GM21360 (cell line): ENCODE data around the gene ATG5.
A peak's percentile ranks its signal among the peaks of the same experiment; 100 is the strongest.

Source experiments
- ATAC-seq: cut with Tn5 transposase; IDR thresholded peaks from one replicate; pipeline ENCODE4 v1.9.1; 2021; ENCODE audit warnings: mild to moderate bottlenecking, moderate library complexity; ENCODE audit not compliant: unreplicated experiment

Gene ATG5

DNA sequence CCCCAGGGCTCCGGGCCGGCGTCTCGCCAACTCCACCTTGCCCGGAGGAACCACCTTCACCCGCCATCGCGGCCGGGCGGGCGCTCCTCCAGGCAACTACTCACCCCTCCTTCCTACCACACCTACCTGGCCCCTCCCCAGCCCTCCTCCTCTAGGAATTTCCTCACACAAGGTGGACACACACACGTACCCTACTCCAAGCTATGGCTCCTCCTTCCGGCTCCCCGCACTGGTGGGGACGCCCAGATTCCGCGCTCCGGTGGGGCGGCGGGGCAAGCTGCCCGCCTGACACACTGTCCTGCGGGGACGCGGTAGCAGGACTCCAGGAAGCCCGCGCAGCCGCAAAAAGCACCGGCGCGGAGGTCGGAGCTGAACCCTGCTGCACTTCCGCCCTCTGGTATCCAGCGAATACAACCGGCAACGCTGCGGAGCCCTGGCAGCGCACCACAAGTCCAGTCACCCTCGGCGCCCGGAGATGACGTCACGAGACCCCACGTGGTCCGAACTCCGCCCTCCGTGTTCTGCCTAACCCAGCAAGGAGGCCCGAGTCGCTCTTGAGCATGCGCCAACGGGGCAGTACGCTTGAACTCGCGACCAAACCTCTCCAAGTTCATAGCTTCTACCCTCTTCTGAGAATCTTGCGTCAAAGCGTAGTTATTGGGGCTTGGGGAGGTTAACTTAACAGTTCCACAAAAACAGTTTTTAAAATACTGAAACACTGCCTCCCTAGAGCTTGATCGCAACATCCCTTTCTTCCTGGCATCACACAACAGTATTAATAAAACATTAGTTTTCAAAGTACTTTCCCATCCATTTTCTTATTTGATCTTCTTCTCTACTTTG is at the start of gene ATG5:
TSS of gene ATG5 (minus strand) at position 425 of the 843 bp plus-strand sequence. CDS start 9,552 bp downstream, outside the sequence.
- peak; percentile 93 for ATAC-seq

DNA sequence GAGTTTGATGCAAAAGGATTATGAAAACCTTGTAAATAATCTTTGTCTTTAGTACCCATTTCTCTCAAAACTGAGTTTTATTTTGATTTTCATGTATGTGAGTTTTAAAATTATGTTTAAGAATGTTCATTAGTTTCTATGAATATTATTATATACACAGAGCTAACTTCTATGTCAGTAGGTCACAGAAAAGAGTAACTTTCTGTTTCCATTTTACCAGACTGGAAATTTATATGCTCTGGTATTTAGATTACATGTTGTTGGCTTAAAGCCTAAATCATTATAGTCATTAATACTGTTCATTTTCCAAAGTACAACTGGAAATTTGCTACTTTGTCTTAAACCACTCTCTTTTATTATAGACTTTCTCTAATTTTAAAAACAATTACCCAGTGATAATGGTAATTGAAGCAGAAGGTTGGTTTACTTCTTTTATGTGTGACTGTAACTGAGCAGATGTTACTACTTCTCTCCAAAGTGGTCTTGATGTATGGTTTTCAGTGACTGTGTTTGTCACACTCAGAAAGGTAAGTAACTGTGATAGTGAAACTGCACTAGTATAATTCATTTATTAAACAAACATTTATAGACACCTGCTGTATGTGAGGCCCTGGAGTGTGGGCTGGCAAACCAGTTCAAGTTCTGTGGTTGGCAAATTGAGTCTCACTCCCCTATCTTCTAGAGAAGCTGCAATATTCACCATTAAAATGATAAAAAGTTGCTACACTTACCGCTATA is 48.1 kb upstream of the ATG5 start:
- no peak for ATAC-seq

DNA sequence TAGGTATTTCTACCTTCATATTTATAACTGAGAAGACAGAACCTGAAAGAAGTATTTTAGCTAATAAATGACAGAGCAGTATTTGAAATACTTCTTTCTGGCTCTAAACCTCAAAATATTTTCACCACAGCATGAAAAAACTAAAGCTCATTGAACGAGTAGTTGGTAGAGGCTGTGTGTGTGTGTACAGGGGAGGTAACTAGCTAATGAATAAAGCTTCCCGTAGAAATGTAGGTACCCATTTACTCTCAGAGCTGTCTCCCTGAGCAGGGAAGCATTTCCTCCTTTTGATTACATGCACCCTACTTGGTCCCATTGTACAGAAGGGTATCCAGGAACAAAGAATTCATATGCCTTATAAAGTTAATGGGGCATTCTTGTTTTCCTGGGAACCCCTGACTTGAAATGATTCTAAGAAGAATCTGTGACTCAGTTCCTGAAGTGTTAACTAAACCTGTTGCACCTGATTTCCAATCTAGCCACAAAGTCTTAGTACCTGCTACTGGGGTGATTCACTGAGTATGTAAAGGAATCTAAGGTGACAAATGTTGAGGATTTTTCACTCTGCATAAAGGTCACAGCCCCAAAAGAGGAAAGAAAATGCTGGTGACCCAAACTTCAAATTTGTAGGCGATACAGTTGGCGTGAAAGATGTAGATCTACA is 47.4 kb upstream of the ATG5 start:
- no peak for ATAC-seq

DNA sequence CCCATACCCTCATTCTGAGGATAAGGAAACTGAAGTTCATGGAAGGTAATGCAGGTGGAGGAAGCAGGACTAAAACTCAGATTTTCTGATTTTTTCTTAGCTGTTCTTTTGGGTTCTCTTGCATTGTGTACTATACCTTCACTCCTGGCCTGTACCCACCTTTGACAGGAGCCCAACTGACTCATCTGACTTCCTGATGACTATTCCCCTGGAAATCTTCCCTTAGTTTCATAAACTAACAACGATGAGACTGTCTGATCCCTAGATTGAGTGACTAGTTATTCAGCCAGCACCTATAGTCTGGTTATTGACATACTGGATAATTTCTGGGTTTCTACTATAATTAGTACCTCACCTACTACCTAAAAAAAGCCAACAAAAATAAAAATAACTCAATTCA is 45.1 kb upstream of the ATG5 start:
- no peak for ATAC-seq

DNA sequence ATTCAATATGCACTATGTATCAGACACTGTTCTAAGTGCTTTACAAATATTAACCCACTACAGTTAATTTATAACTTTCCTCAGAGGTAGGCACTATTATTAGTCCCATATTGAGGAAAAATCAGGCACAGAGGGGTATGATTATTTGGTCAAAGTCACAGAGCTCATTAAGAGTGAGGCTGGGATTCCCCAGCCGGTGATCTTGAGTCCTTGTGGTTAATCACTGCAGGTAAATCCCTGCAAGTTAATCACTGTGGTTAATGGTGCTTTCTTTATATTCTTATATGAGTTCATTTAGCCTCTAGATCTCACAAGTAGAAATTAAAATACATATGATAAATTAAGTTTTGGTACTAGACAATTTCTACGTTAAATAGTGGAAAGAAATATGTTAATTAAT is 44.2 kb upstream of the ATG5 start:
- ATAC-seq = no peak

DNA sequence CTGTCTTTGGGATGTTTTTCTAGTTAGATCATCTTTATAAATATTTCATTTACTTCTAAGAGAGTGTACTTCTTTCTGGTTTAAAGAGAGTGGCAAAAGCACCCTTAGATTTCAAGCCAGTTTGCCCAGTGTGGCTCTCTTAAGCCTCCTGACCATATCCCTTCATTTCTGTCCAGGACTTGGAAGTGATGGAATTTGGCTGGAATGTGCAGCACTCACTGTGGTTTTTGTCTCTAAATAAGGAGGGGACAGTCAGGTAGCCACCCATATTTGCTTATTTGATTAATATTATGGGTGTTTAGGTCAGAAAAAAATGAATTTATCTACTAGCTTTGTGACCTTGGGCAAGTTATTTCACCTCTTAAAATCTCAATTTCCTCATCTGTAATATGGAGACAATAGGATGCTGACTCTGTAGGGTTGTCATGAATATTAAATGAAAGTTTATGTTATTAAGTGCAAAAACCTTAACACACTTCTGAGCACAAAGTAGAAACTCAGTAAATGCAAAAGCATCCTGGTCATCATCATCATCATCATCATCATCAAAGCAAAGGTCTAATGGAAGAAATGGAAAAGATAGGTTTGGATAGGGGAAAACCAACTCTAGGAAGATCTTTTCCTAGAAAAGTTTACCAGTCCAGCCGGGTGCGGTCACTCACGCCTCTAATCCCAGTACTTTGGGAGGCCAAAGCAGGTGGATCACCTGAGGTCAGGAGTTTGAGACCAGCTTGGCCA is 38.0 kb upstream of the ATG5 start:
- ATAC-seq = no peak

DNA sequence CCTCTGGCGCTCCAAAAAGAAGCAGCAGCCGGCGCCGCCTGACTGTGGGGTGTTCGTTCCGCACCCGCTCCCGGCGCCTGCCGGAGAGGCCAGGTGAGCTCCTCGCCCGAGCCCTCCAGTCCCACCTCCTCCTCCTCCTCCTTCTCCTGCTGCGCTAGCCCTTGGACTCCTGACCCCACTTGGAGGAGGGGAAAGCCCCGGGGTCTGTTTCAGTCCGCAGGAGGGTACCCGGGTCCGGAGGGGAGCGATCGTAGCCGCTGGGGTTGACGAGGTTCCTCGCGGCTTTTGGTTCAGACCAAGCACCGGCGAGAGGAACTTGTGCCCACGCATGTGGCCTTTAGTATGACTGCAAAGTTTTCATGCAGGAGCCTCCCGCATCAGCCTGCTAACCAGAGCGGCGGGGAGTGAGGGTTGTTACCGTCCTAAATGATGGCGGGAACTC is 35.5 kb upstream of the ATG5 start:
- ATAC-seq = peak; percentile 30

DNA sequence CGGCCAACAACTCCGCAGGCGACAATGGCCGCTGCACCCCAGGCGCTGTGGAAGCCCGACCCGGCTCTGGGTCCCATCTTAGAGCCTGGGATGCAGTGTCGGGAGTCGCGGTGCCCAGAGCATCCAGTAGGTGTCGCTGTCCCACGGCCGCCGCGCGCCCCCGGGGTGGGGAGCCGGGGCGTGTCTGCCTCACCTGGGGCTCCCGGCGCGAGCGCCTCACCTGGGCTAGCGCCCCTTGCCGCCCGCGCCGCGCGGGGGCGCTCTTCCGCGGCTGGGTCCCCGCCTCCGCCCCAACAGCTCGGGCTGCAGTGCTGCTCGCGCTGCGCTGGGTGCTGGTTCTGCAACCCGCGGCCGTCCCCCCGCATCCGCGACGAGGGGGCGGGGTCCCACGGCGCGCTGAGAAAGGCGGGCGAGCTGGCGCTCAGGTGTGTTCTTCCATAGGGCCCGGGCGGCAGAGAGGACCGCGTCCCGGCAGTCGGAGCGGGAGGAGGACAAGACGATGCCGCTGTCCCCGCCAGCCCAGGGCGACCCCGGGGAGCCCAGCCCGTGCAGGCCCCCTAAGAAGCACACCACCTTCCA is 34.9 kb upstream of the ATG5 start, which contains the start of gene CRYBG1:
TSS of gene CRYBG1 (plus strand) at position 308 of the 579 bp plus-strand sequence. CDS start at position 500, 192 bp downstream.
- ATAC-seq = peak; percentile 75

DNA sequence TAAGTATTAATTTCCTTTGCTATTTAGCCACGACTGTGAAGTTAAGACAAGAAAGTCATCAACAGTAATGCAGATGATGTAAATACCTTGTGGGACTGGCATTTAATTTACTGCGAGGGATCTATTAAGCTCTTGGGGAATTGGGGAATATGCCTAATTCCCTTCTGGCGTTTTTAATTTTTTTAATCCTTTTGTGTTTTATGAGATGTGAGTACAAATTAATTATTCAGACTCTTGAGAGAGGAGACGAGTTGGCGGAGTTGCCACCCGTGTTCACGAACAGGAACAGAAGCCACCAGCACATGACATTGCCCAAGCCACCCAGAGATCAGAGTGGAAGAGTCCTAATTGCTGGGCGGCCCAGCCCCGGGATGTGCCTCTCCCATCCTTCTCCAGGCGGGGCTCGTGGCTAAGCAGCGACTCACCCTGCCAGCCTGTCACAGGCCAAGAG is 34.4 kb upstream of the ATG5 start:
- ATAC-seq = peak; percentile 25

DNA sequence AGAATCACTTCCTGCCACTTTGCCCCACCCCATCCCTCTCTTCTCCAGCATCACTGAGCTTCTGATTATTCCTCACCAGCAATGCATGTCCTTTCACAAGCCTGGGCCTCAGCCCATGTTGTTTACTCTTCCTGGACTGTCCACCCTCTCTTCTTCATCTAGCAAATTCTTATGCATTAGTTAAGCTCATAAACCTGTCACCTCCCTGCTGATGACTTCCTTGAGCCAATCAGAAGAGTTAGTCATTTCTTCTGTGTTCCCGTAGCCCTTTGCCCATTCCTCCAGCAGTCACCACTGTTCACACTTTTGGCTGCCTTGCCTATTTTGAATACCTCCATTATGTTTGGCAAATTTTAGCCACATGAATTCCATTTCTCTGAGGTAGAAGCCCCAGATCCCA is 30.8 kb upstream of the ATG5 start:
- no peak for ATAC-seq

DNA sequence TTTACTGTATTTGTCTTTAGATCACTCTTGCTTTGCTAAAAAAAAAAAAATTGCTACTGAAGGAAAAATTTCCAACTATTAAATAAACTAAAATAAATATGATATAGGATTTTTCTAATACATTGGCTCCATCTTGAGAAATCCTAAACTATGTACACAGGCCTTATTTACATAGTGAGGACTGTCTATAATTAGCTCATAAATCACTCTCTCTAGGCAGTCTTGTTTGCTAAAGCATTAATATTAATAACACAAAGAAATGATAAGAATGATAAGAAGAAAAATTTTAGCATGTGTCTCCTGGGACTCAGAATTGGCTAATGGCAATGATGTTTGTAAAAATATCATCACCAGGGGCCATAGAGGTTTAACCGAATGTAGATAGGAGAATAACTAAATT is 21.7 kb upstream of the ATG5 start:
- no peak for ATAC-seq

DNA sequence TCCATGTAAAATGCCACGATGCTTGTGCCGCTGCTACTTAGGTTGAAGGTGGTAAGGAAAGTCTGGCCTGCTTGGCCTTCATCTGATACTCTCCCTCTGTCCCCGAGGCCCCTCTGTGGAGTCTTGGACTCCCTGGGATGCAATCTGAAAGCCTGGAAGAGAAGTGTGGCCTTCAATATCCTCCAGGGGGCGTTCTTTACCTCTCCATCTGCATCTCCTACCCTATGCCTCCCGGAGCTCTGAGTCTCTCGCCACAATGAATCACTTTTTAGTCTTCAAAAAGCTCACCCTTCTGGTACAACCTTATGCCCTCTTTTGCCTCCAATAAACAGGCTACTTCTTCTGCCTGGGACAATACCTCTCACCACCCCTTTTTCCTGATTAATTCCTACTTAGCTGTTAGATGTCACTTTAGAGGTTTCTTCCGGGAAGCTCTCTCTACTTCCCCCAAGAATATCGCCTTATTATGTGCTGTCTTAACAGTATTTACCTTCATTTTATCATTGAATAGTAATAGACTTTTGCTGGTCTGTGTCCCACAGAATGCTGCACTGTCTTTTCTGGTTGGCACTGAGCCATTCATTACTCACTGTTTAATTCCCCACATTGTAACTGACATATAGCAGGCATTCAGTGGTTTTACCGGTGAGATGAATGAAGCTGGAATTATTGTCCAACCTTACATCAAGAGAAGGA is 13.9 kb upstream of the ATG5 start:
- ATAC-seq = no peak

DNA sequence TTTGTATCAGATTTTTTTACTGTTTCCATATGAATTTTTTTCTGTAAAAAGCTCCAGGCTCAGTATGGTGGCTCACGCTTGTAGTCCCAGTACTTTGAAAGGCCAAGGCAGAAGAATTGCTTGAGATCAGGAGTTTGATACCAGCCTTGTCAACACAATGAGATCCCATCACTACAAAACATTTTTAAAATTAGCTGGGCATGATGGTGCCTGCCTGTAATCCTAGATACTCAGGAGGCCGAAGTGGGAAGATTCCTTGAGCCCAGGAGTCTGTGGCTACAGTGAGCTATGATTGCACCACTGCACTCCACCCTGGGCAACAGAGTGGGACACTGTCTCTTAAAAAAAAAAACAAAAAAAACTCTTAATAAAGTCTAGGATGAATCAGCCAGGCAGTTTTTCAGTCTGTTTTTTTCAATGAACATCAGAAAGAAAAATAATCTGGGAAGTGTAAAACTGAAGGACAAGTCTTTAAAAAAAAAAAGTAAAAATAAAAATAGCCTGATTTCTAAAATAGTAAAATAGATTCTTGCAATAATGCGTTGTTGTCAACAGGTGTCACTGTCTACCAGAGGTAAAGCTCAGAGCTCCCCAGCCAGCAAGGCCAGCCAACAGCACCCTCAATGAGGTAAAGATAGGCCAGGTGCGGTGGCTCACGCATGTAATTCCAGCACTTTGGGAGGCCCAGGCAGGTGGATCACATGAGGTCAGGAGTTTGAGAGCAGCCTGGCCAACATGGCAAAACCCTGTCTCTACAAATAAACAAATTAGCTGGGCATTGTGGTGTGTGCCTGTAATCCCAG is 9.3 kb upstream of the ATG5 start:
- no peak for ATAC-seq

DNA sequence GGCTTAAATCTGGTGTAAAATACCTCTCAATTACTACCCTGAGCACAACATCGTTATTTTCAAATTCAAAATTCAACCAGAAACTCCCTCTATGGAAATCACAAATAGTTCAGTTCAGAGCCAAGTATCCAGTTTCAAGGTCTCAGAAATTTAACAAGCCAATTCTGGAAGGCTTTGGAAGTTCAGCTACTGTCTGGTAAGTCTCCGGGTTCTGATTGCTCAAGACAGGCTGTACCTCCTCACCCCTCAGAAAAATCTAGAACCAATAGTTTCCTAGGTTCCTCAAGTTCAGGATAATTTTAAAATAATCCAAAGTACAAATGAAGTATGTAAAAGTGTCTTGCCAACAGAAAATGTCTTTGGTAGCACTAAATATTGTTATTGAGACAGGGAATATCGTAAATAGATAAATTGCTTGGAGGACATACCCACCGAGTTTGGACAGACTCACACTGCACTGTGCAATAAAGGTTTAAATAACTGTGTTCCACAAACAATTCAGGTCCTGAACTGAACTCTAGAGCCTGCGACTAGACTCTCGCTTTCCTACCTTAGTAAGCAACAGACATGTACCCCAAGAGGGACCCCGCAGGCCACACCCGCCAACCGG is 729 bp downstream of the ATG5 start:
- no peak for ATAC-seq

DNA sequence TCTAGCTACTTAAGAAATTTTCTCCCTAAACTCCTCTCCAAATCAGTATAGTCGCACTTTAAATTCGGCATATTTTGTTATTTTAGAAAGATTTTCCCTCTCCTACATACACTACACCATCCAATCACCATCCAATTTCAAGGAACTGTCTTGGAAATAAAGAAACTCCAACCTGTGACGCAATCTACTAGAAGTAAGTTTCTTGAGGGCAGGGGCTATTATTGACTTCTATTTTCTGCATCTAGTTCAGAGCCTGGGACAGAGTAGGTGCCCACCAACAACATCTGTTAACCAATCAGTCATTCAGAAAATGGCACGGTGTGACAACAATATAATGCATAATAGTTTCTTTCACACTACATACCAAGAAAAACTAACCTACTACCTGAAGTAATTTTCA is 3.6 kb downstream of the ATG5 start:
- ATAC-seq = no peak

DNA sequence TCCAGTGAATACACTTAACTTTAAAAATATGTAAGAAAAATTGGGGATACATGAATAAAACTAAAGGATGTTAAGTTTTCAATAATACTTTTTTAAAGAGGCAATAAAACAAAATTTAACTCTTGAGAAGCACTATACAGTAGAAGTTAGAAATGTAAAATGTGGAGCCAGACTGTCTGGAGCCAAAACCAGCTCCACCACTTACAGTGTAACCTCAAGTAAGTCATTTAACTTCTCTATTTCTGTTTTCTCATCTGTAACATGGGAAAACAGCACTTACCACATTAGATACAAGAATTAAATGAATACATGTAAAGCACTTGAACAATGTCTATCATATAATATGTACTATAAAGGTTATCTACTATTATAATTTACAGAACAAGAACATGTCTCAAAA is 6.7 kb downstream of the ATG5 start:
- ATAC-seq = no peak

DNA sequence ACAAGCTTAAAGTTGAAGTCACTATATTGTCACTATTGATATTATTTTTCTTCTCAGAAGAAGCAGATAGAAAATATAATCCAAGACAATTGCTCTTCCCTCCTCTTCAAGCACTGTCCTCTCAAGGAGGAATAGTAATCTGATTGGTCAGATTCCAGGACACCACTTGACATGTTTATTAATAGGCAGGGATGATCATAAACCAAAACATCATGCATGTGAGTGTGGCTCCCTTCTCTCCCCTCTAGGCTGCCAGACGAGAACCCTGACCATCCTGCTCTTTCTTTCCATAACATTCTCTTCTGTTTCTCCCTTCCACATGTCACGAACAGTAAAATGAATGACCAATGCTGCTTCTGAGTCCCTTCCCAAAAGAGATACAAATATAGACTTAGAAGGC is 7.5 kb downstream of the ATG5 start:
- ATAC-seq = no peak

DNA sequence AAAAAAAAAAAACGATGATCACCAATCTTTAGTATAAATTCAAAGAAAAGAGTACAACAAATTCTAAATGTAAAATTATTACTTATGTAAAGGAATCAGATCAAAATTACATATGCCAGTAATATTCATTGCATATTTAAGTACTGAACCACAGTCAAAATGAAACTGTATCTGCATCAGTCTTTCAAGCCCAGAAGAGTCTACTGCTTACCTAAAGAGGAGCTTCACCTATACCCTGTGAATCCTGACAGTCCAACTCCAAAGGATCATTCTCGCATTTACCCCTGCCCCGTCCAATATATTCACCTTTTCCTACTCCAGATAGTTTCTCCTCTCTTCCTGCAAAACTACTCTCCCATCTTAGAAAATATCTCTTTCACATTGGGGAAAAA is 9.2 kb downstream of the ATG5 start:
- ATAC-seq = peak; percentile 48
